HepG2 (cell line): ENCODE measurements around the gene TMEM239. TPM values are rescaled to one million over a fixed set of nuclear protein-coding genes. Genes with fewer than 3 reads are reported as not detected.

Source experiments
- ATAC-seq: fragments of 200-7000 bp; cut with Tn5 transposase; 3 replicates; pipeline ENCODE4 v1.9.1; 2020; ENCODE audit warnings: mild to moderate bottlenecking, moderate library complexity
- BruUV-seq: library from RNA; stranded (reverse); fragments of 400-500 nt; replicated peaks from 2 replicates; lab custom pipeline; 2021; lab: Mats Ljungman, UMichigan
- CTCF ChIA-PET: fragments of 300-600 bp; formaldehyde crosslinking; extraction: SDS; loops from one replicate; lab custom pipeline; 2021; ENCODE audit warnings: low total read pairs, inconsistent platforms, low intra/inter-chr PET ratio; lab: Yijun Ruan, JAX
- POLR2A ChIA-PET: fragments of 350-600 bp; sonication (Branson Sonifier 250); formaldehyde crosslinking; loops from one replicate; lab custom pipeline; 2020; ENCODE audit warnings: antibody characterized with exemption, inconsistent platforms; lab: Yijun Ruan, JAX
- DNase-seq: peaks from one replicate; pipeline ENCODE4 v3.0.0-alpha.2; 2015; ENCODE audit warnings: low spot score
- FAIRE-seq: peaks from 3 replicates; lab custom pipeline; 2011; peaks lifted over from hg19 to GRCh38; lab: Jason Lieb, UNC
- H2AFZ ChIP-seq: one replicate; pipeline ENCODE4 v1.6.1; 2011; ENCODE audit warnings: low read length, inconsistent platforms
- H3K27ac ChIP-seq: fragments of 300-600 bp; 3 replicates; pipeline ENCODE4 v1.8.0; 2011; ENCODE audit warnings: mixed run types, mild to moderate bottlenecking, mixed read lengths, low read length, inconsistent platforms; ENCODE audit not compliant: insufficient read depth; ENCODE audit errors: extremely low read length
- H3K27me3 ChIP-seq, 2 experiments: fragments of 200-600 bp in 1 of 2; 2 replicates in 1 of 2; 3 replicates in 1 of 2; pipeline versions ENCODE4 v1.6.0 to v1.8.0; 2011; ENCODE audit warnings: low read length in 2 of 2, mild to moderate bottlenecking in 2 of 2, moderate library complexity in 2 of 2, inconsistent platforms in 1 of 2; ENCODE audit not compliant: insufficient read depth in 2 of 2, control insufficient read depth in 1 of 2
- H3K36me3 ChIP-seq, 2 experiments: fragments of 200-600 bp in 1 of 2; replicated peaks in 1 of 2; 2 replicates in 1 of 2; 3 replicates in 1 of 2; pipeline versions ENCODE4 v1.5.1 to v1.8.0; 2011; ENCODE audit warnings: low read length in 2 of 2, inconsistent platforms in 1 of 2; ENCODE audit not compliant: insufficient read depth in 2 of 2, control insufficient read depth in 1 of 2
- H3K4me1 ChIP-seq: 2 replicates; pipeline ENCODE4 v1.5.1; 2012; ENCODE audit warnings: low read length, inconsistent platforms; ENCODE audit not compliant: insufficient read depth
- H3K4me2 ChIP-seq: 2 replicates; pipeline ENCODE4 v1.6.0; 2011; ENCODE audit warnings: low read depth, low read length, inconsistent platforms
- H3K4me3 ChIP-seq, 3 experiments: fragments of 200-600 bp in 1 of 3; sonication (generic), shearing (Covaris generic) in 1 of 3; replicated peaks in 1 of 3; 2 replicates each; pipeline ENCODE4 v1.5.1; 2011 to 2016; ENCODE audit warnings: low read length in 3 of 3, inconsistent platforms in 2 of 3, low read depth in 2 of 3, mild to moderate bottlenecking in 2 of 3, control low read depth in 1 of 3, mixed read lengths in 1 of 3; ENCODE audit not compliant: insufficient read depth in 1 of 3
- H3K79me2 ChIP-seq: one replicate; pipeline ENCODE4 v1.6.1; 2011; ENCODE audit warnings: low read length, inconsistent platforms; ENCODE audit not compliant: insufficient read depth
- H3K9ac ChIP-seq: 2 replicates; pipeline ENCODE4 v1.6.0; 2011; ENCODE audit warnings: mild to moderate bottlenecking, low read depth, low read length, inconsistent platforms; ENCODE audit not compliant: insufficient read depth
- H3K9me3 ChIP-seq: 2 replicates; pipeline ENCODE4 v1.5.1; 2012; ENCODE audit warnings: mild to moderate bottlenecking, low read length
- H4K20me1 ChIP-seq: 2 replicates; pipeline ENCODE4 v1.6.0; 2011; ENCODE audit warnings: inconsistent platforms, mild to moderate bottlenecking, low read length, moderate library complexity; ENCODE audit not compliant: insufficient read depth
- CERS6 ChIP-seq: sonication (generic); formaldehyde crosslinking; IDR thresholded peaks from 2 replicates; pipeline ENCODE4 v1.5.0; 2020; ENCODE audit warnings: missing genetic modification reagents
- MYC ChIP-seq: sonication (generic); formaldehyde crosslinking; IDR thresholded peaks from 2 replicates; pipeline ENCODE4 v1.9.0; 2021; ENCODE audit warnings: missing genetic modification reagents, borderline replicate concordance
- RCOR2 ChIP-seq: IDR thresholded peaks from 2 replicates; pipeline ENCODE4 v1.6.1; 2016; ENCODE audit warnings: missing biosample characterization, missing genetic modification reagents
- TFAP4 ChIP-seq: sonication (generic); IDR thresholded peaks from 2 replicates; pipeline ENCODE4 v1.6.1; 2016; ENCODE audit warnings: low read depth, borderline replicate concordance
- ZFYVE20 ChIP-seq: sonication (generic); formaldehyde crosslinking; IDR thresholded peaks from 2 replicates; pipeline ENCODE4 v1.8.0; 2023; ENCODE audit warnings: low read depth, mild to moderate bottlenecking, moderate library complexity, missing genetic modification reagents, borderline replicate concordance
- ZNF30 ChIP-seq: sonication (generic); formaldehyde crosslinking; IDR thresholded peaks from 2 replicates; pipeline ENCODE4 v1.5.0; 2020; ENCODE audit warnings: mild to moderate bottlenecking, missing genetic modification reagents
- ZNF598 ChIP-seq: sonication (generic); formaldehyde crosslinking; IDR thresholded peaks from 2 replicates; pipeline ENCODE4 v1.5.1; 2020; ENCODE audit warnings: mild to moderate bottlenecking, missing genetic modification reagents, borderline replicate concordance
- WGBS: methylation state at CpG from one replicate; pipeline ENCODE4 v1.1.6; 2017; ENCODE audit warnings: low lambda C conversion rate; 5-methylcytosine and 5-hydroxymethylcytosine counted together
- in situ Hi-C: cut with HindIII; loops from 2 replicates; pipeline ENCODE4 v1.10.0; 2017; ENCODE audit warnings: low pct_unique_long_range_greater_than_20kb; ENCODE audit not compliant: extremely low pct_ligation_motif_present
- intact Hi-C: fragments of 100-400 bp; cut with micrococcal nuclease; formaldehyde crosslinking; loops from one replicate; pipeline ENCODE4 v1.10.0; 2022; ENCODE audit not compliant: unreplicated experiment
- polyA plus RNA-seq, 8 experiments: library from polyadenylated mRNA; depleted of rRNA in 3 of 8; stranded (reverse) in 7 of 8; unstranded in 1 of 8; fragments of >200 nt; fragmentation: Illumina TruSeq in 4 of 8; extraction: Trizol in 4 of 8; gene quantifications; 2 replicates each; pipeline versions ENCODE4 v1.2.1 to v1.2.3, GENCODE V29; 2011 to 2016; ENCODE audit warnings: low read depth in 4 of 8, missing spikeins in 1 of 8, mixed read lengths in 1 of 8; ENCODE audit not compliant: insufficient read depth in 1 of 8
- total RNA-seq, 5 experiments: library from RNA; depleted of rRNA; stranded (reverse); fragments of >200 nt; fragmentation: Illumina TruSeq; extraction: Trizol; gene quantifications; 2 replicates each; pipeline ENCODE4 v1.2.3, GENCODE V29; 2016; ENCODE audit warnings: low read depth in 1 of 5

Gene TMEM239
- total and polyA plus RNA-seq, 2 of the 13 experiments (the other 11 are each of a cell fraction or from before 2014, with no cell fraction given): not detected

GRCh38 chr20:2796011-2796660, 20.0 kb upstream of the TMEM239 start:
- POLR2A ChIA-PET: no interaction called here

More at GRCh38 chr20:2796011-2796660, 20.0 kb upstream of the TMEM239 start:
- no peak for DNase-seq
- CTCF ChIA-PET: no interaction called here
- intact Hi-C loops: no loop called here
- no peak overlapping the region for H3K27ac ChIP-seq
- TF ChIP-seq MYC (CRISPR knock-in tag) (no peak), TFAP4 (no peak), RCOR2 (no peak), ZNF598 (CRISPR knock-in tag) (no peak), ZFYVE20 (CRISPR knock-in tag) (no peak), CERS6 (CRISPR knock-in tag) (no peak), ZNF30 (CRISPR knock-in tag) (no peak)
- no peaks in the 10 kb centered on the region for H3K36me3 ChIP-seq
- BruUV-seq: no TSS peak
- no peak overlapping the region for H3K4me2 ChIP-seq
- H4K20me1 ChIP-seq: no peaks in the 10 kb centered on the region
- H2AFZ ChIP-seq: no peak overlapping the region
- in situ Hi-C loops: no loop called here
- no peak overlapping the region for H3K4me3 ChIP-seq
- no peaks in the 10 kb centered on the region for H3K79me2 ChIP-seq
- H3K4me1 ChIP-seq: peaks cover 5% of the 10 kb centered on the region
- H3K9me3 ChIP-seq: no peaks in the 10 kb centered on the region
- H3K9ac ChIP-seq: no peak overlapping the region
- H3K27me3 ChIP-seq: peaks cover 22 to 84% of the 10 kb centered on the region in 2 experiments
- no peak for ATAC-seq
- 39% methylated on average over 11 of the region's 20 CpGs for WGBS
- no peak for FAIRE-seq
